Measurements from ENCODE around the gene FOSL2.
A peak's percentile ranks its signal among the peaks of the same experiment; 100 is the strongest.

Gene FOSL2

DNA sequence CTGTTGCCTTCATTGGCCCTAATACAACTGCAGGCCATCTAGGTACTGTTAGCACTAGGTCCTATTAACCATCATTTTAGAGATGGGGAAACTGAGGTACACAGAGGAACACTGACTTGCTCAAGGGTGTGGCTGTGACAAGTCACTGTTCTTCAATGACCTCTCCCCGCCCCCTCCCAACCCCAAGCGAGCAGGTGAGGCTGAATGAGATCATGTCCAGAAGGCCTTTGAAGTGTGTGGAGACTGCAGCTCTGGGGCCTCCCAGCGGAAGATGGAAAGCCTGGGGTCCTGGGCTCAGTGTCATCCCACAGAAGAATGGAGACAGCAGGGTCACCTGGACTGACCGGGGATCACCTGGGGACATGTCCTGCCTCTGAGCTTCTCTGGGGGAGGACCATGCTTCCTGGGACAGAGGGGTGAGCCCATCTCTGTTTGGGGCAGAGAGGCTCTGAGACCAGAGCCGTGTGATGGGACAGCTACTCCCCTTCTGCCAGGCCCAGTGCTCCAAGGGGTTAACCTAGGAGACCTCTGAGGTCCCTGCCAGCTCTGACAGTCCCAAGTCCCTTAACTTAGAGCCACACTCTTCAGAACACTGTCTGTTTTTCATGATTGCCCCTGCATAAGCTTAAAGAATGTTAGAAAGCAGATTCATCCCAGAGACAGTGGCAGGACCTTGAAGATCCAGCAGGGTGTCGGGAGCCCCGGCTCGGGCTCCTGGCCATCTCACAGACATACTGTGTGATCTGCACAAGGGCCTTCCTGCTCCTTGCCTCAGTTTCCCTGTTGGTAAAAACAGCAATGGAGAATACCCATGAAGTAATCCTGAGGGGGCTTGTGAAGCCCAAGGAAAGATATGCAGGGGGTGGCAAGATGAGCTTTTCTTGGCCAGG, 16.7 kb upstream of the FOSL2 start:
- Mint-ChIP-seq H3K27me3 (no peaks in the 10 kb centered on the region), H3K36me3 (no peaks in the 10 kb centered on the region), H3K9me3 (ENCODE audit: low read depth) (no peaks in the 10 kb centered on the region), H3K27ac (no peak overlapping the region), H3K4me1 (ENCODE audit: low read depth) (peaks cover 17% of the 10 kb centered on the region), H3K4me3 (no peak overlapping the region)

DNA sequence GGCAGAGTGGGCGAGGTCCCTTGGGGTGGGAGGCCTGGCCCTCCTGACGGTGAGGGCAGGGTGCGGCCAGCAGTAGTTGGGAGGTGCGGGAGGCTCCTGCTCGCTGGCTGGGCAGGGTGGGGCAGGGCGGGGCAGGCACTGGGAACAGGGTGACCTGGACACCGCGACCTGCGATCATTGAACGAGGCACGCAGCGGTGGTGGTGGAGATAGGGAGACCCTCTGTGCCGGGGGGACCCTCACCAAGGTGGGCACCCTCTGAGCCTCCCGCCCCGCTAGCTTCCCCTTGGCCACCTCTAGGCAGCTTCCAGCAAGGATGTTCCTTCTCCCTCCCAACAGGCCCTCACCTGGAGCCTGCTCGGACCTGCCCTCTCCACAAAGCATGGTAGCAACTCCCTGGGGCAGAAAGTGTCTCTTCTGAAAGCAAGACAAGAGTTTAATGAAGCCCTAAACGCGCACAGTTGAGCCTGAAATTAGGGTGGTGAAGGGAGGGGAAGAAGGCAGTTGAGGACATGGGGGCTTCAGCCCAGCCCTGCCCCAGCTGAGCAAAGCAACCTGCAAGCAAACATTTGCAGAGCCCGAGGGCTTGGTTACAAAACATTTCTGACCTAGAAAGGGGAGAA, 15.4 kb upstream of the FOSL2 start:
- H3K9me3 Mint-ChIP-seq (ENCODE audit: low read depth) = no peaks in the 10 kb centered on the region
- no peak overlapping the region for H3K27ac Mint-ChIP-seq
- peaks cover 17% of the 10 kb centered on the region for H3K4me1 Mint-ChIP-seq (ENCODE audit: low read depth)
- H3K27me3 Mint-ChIP-seq = no peaks in the 10 kb centered on the region
- H3K36me3 Mint-ChIP-seq = no peaks in the 10 kb centered on the region
- no peak overlapping the region for H3K4me3 Mint-ChIP-seq

DNA sequence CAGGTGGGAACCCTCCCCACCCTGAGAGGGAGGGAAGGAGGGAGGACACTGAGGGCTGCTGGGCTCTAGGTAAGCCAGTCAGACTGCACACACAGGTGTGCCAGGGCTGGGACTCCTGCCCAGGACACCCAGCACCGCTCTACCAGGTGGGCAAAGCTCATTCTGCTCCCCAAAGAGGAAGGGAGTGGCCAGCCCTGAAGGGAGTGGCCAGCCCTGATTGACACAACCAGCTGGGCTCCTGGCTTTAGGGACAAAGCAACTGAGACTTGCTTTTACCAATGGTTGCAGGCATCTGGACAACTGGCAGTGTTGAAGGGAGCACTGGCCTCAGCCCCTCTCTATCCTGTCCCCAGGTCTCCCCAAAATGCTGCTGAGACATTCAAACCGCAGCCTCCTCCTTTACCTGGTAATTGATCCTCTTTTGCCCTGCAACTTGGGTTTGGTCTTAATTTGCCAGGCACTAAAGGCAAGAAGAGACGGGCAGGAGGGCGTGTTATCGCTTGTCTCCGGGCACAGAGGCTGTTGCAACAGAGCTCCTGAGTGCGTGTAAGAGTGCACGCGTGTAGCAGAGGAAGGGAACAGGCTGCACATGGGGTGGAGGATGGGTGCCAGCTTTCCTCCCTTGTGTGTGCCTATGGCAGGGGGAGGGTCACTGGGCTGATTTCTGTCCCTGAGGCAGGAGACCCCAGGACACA, 14.5 kb upstream of the FOSL2 start:
- Mint-ChIP-seq H3K4me1 (ENCODE audit: low read depth) (peaks cover 20% of the 10 kb centered on the region), H3K27ac (no peak overlapping the region), H3K9me3 (ENCODE audit: low read depth) (no peaks in the 10 kb centered on the region), H3K27me3 (no peaks in the 10 kb centered on the region), H3K36me3 (no peaks in the 10 kb centered on the region), H3K4me3 (no peak overlapping the region)

DNA sequence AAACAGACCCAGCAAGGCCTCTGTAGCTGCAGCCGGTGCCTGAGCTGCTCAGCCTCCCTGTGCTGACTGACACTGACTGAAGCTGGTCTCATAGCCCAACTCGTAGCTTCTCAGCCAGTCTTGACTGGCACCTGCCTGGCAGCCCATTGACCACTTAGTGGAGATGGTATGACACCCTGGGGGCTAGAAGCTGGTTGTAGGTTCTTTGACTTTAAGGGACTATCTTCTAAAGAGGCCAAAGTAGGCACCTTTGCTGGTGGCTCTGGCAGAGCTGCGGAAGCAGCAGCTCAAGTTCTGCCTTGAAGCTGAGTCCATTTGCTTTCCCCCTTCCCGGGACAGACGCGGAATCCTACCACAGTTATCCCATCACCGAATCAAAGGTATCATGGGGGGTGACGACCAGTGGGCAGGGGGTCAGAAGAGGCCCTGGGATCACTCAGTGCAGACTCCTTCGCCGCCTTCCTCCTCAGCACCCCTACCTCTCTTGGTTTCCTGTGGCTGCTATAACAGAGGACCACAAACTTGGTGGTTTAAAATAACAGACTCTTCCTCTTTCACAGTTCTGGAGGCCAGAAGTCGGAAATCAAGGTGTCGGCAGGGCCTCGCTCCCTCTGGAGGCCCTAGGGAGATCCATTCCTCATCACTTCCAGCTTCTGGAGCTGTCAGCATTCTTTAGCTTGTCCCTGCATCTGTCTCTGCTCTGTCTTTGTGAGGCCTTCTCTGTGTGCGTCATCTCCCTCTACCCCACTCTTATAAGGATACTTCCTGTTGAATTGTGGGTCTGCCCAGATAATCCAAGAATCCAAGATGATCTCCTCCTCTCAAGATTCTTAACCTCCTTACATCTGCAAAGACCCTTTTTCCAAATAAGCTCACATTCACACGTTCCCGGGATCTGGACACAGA, 13.7 kb upstream of the FOSL2 start:
- Mint-ChIP-seq H3K9me3 (ENCODE audit: low read depth) (no peaks in the 10 kb centered on the region), H3K27me3 (no peaks in the 10 kb centered on the region), H3K4me1 (ENCODE audit: low read depth) (peaks cover 21% of the 10 kb centered on the region), H3K36me3 (no peaks in the 10 kb centered on the region), H3K4me3 (no peak overlapping the region), H3K27ac (no peak overlapping the region)

DNA sequence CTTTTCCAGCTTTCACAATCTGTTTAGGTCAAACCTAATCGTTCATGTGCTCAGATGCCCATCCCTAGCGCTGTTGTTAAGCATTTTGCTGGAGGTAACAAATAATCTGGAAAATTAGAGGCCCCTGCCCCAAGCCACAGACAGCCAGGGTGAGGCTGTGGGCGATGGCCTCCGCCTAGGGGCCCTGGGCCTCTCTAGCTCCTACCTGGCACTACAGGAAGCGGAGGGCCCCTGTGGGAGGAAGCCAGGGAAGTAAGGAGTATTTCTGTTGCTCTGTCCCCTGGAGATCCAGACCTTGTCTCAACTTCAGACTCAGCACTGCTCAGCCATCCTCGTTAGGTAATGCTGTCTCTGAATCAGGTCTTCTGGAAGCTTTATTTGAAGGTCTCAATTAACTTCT, 12.4 kb upstream of the FOSL2 start:
- Mint-ChIP-seq H3K4me1 (ENCODE audit: low read depth) (peaks cover 21% of the 10 kb centered on the region), H3K27me3 (no peaks in the 10 kb centered on the region), H3K27ac (no peak overlapping the region), H3K9me3 (ENCODE audit: low read depth) (no peaks in the 10 kb centered on the region), H3K4me3 (no peak overlapping the region), H3K36me3 (no peaks in the 10 kb centered on the region)

DNA sequence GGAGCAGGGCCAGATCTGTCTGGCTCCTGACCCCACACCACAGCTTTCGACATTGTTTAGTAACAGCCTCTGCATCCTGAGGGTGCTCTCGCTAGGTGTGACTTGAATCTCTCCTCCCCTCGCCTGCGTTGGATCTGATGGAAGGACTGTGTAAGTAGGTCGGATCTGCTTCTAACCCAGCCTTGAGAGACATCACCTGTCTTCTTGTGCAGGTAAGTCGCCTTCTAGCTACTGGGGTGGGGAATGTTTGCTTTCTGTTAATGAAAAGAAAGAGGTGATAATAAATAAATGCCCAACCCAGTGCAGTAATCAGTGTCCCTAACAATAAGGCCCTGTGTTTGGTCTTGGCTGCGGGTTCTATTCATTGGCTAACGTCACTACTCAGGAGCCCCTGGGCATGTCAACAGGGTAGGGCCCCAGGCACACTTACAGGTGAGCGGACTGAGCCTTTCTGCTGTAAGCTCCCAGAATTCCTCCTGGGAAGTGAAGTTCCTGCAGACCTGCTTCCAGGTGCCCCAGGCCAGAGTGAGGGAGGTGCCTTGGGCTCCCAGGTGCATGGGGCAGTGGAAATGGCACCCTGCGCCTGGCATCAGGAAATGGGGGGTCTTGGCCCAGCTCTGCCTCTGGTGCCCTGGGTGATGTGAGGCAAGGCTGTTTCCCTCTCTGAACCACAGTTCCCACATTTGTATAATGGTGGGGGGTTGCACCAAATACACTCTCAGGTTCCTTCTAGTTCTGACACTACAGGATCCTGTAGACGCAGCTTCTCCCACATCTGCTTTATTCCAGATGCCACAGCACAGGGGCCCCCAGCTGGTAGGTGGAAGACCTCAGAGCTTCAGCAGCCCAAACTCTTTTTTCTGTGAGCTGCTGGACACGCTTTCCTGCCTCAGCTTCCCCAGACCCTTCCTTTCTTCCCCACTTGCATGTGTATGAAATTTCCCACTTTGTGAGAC, 11.2 kb upstream of the FOSL2 start:
- H3K4me3 Mint-ChIP-seq = no peak overlapping the region
- H3K27ac Mint-ChIP-seq = no peak overlapping the region

DNA sequence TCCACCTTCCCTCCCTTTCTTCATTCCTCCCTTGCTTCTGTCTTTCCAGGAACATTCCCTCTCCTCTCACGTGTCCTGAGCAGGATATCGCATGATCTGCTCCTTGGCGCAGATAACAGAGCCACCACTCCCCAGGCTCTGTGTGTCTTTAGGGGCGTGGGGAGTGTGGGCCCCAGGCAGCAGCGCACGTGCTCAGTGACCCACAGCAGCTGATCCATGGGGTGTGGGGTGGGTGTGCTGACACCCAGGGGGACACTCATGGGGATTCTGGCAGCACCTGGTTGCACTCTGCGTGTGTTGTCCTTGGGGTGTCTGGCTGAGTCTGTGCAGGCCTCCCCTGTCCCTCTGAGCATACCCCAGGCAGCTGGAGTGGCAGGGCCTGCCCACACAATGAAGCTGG, 9.9 kb upstream of the FOSL2 start:
- Mint-ChIP-seq H3K4me1 (ENCODE audit: low read depth) (peaks cover 27% of the 10 kb centered on the region), H3K9me3 (ENCODE audit: low read depth) (no peaks in the 10 kb centered on the region), H3K36me3 (no peaks in the 10 kb centered on the region), H3K27ac (no peak overlapping the region), H3K27me3 (no peaks in the 10 kb centered on the region), H3K4me3 (no peak overlapping the region)

More for the DNA sequence above, 11.2 kb upstream of the FOSL2 start:
- H3K27me3 Mint-ChIP-seq = no peaks in the 10 kb centered on the region
- H3K9me3 Mint-ChIP-seq (ENCODE audit: low read depth) = no peaks in the 10 kb centered on the region
- H3K4me1 Mint-ChIP-seq (ENCODE audit: low read depth) = peaks cover 21% of the 10 kb centered on the region
- no peaks in the 10 kb centered on the region for H3K36me3 Mint-ChIP-seq

DNA sequence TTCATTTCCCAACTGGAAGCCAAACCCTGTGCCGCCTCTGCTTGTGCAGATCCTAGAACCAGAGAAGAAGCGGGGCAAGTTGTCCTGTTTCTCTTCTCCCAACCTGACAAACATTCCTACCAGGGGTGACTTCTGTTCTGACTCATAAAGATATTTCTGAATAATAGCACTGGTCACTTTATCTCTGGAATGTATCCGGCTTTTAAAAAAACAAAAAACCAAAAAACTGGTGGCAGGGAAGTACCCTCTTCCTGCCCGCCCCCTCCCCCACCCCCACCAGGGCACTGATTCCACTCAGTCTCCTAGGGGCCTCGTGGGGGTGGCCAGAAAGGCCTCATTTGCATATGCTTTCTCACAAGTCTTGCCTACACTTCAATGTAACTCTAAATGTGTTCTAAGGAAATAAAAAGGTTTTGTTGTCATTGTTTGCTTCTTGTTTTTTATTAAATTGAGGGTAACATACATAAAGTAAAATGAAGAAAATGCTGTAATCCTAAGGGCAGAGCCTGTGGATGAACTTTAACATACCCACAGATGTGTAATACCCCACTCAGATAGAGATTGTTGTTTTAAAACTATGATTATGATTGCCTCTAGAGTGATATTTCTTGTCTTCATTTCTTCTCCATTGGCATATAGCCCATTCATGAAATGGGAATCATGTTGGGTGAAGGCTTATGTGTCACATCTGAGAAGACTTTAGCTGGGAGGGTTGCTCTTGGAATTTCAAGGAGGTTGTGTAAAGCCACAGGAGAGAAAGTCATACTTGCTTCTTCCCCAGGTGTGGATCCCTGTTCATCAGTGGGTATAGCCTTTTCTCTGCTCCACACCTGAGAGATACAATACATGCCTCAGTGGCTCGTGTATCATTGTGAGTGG, 5.3 kb upstream of the FOSL2 start:
- Mint-ChIP-seq H3K27ac (no peak overlapping the region), H3K27me3 (no peaks in the 10 kb centered on the region), H3K9me3 (ENCODE audit: low read depth) (no peaks in the 10 kb centered on the region), H3K36me3 (no peaks in the 10 kb centered on the region), H3K4me1 (ENCODE audit: low read depth) (peaks cover 28% of the 10 kb centered on the region), H3K4me3 (no peak overlapping the region)

DNA sequence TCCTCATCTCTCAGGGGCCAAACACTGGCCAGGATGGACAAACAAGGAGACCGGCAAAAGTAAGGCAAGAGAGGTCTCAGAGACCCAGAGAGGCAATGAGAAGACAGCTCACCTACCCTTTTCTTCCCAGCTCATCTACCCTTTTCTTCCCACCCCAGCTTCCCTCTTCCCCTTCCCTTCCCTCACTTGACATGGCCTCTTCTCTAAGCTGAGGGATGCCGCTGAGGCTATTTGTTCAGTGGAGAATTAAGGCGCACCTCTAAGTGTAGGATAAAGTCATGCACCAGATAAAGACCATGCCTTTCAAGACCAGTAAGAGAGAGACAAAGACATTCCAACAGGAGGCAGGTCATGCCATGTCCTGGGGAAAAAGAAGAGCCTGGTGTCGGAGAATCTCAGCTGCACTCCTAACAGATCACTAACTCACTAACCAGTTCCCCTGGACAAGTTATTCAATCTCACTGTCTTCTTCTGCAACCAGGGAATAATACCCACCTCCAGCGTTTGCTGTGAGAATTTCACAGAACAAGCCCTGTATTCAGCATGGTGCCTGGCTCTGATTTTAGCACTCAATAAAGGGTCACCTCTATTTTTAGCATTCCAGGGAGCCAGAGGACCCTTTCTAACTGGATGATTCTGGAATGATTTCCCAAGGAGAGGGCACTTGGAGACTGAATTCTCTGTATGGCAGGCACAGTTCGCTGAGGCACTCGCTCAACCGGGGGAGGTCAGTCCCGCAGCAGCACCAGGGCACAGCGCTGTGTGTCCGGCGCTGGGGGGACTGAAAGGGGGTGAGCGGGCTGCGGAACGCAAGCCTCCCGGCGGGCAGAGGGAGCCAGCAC, 3.0 kb upstream of the FOSL2 start:
- Mint-ChIP-seq H3K4me3 (peak overlapping the region; percentile 74), H3K36me3 (no peaks in the 10 kb centered on the region), H3K27ac (peak overlapping the region; percentile 81), H3K4me1 (ENCODE audit: low read depth) (peaks cover 26% of the 10 kb centered on the region), H3K27me3 (no peaks in the 10 kb centered on the region), H3K9me3 (ENCODE audit: low read depth) (no peaks in the 10 kb centered on the region)

DNA sequence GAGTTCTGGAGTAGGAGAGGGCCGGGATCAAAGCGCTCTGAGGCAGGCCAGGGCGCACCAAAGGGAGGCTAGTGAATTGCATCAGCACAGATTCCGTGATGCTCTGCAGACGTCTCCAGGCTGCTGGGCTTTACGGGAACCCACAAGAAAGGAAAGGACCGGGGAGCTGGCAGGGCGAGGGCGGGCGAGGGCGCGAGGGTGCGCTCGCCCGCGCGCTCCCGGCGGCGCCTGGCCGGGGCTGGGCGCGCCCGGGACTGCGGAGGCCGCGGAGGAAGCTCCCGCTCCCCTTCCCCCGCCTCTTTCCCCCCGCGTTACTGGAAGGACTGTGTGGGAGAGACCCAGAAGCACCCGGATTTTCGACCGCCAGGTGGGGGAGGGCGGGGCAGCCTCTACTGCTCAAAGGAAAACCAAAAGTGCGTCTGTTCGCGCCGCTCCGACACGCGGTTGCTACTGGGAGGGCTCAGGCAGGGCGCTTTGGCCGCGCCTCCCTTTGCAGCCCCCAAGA, 2.4 kb upstream of the FOSL2 start:
- no peaks in the 10 kb centered on the region for H3K36me3 Mint-ChIP-seq
- H3K4me3 Mint-ChIP-seq = peak overlapping the region; percentile 84
- H3K4me1 Mint-ChIP-seq (ENCODE audit: low read depth) = peaks cover 27% of the 10 kb centered on the region
- peak overlapping the region; percentile 87 for H3K27ac Mint-ChIP-seq
- H3K9me3 Mint-ChIP-seq (ENCODE audit: low read depth) = no peaks in the 10 kb centered on the region
- no peaks in the 10 kb centered on the region for H3K27me3 Mint-ChIP-seq

DNA sequence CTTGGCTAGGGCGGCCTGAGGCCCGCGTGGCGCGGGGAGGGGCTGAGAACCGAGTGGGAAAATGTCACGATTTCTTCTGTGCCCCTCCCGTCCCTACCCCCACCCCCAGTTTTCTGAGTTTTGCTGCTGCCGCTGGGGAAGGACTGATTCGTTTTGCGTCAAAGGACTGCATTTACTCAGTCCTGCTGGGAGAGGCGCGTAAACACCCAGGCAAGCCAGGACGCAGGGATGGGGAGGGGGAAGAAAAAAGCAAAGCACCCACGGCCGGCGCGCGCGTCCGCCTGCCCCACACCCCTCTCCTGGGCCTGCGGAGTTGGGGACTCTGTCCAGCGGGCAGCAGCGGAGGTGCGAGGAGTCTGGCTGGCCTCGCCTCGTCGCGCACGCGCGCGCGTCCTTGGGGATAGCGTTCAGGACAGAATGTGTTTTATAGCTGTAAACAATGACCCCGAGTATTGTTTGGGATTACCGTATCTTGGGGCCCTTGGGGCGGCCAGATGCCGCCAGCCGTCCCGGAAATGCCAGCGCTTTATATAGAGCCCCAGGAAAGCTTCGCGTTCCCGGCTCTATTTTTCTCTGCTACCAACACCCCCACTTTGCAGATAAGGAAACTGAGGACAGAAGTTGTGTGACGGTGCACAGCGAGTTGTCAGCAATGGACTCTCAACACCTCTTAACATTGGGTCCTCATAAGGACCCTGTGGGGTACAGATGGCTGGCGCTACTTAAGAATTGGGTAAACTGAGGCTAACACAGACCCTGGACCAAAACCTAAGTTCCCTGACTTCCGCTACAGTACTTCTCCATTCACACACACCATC, 1.7 kb upstream of the FOSL2 start:
- Mint-ChIP-seq H3K36me3 (no peaks in the 10 kb centered on the region), H3K27ac (peak overlapping the region; percentile 87), H3K9me3 (ENCODE audit: low read depth) (no peaks in the 10 kb centered on the region), H3K27me3 (no peaks in the 10 kb centered on the region), H3K4me1 (ENCODE audit: low read depth) (peaks cover 27% of the 10 kb centered on the region), H3K4me3 (peak overlapping the region; percentile 84)
